Loucy (cell line): ENCODE measurements around the gene CAMK2D.

Source experiments
- H2AFZ ChIP-seq: fragments of 200-600 bp; sonication (generic); 2 replicates; pipeline ENCODE4 v1.6.0; 2016; ENCODE audit warnings: antibody characterized with exemption, mild to moderate bottlenecking, low read length, moderate library complexity
- H3F3A ChIP-seq: fragments of 200-600 bp; 2 replicates; pipeline ENCODE4 v1.6.0; 2016; ENCODE audit warnings: antibody characterized with exemption, low read depth, mild to moderate bottlenecking
- H3K27me3 ChIP-seq: fragments of 200-600 bp; sonication (generic); 2 replicates; pipeline ENCODE4 v1.6.1; 2014; ENCODE audit warnings: low read length, mild to moderate bottlenecking; ENCODE audit not compliant: insufficient read depth, poor library complexity, severe bottlenecking
- H3K36me3 ChIP-seq: fragments of 200-600 bp; sonication (generic); 2 replicates; pipeline ENCODE4 v1.6.1; 2016; ENCODE audit warnings: low read length; ENCODE audit not compliant: insufficient read depth
- H3K4me1 ChIP-seq: fragments of 200-600 bp; sonication (generic); 2 replicates; pipeline ENCODE4 v1.5.1; 2014; ENCODE audit warnings: low read length, mild to moderate bottlenecking; ENCODE audit not compliant: insufficient read depth, poor library complexity, severe bottlenecking
- H3K4me2 ChIP-seq: fragments of 200-600 bp; sonication (generic); 2 replicates; pipeline ENCODE4 v1.6.0; 2014; ENCODE audit warnings: antibody characterized with exemption, low read length, low read depth, mild to moderate bottlenecking; ENCODE audit not compliant: poor library complexity, severe bottlenecking
- H3K4me3 ChIP-seq: fragments of 200-600 bp; sonication (generic); 2 replicates; pipeline ENCODE4 v1.5.1; 2014; ENCODE audit warnings: low read length, mild to moderate bottlenecking, mixed read lengths; ENCODE audit not compliant: poor library complexity, severe bottlenecking
- H3K79me2 ChIP-seq: fragments of 200-600 bp; sonication (generic); 2 replicates; pipeline ENCODE4 v1.6.1; 2014; ENCODE audit warnings: low read length; ENCODE audit not compliant: insufficient read depth
- H3K9ac ChIP-seq: fragments of 200-600 bp; sonication (generic); 2 replicates; pipeline ENCODE4 v1.6.0; 2014; ENCODE audit warnings: mild to moderate bottlenecking, low read depth, low read length, moderate library complexity; ENCODE audit not compliant: poor library complexity, severe bottlenecking
- H3K9me2 ChIP-seq: fragments of 200-600 bp; sonication (generic); replicated peaks from 2 replicates; pipeline ENCODE4 v1.6.1; 2016; ENCODE audit warnings: low read depth, low read length, mixed read lengths
- H3K9me3 ChIP-seq: fragments of 200-600 bp; sonication (generic); 2 replicates; pipeline ENCODE4 v1.6.1; 2014; ENCODE audit warnings: mild to moderate bottlenecking, antibody characterized with exemption, low read length, low read depth; ENCODE audit not compliant: insufficient read depth
- H4K20me1 ChIP-seq: fragments of 200-600 bp; sonication (generic); 2 replicates; pipeline ENCODE4 v1.6.0; 2014; ENCODE audit warnings: antibody characterized with exemption, low read length, mild to moderate bottlenecking; ENCODE audit not compliant: insufficient read depth, poor library complexity, severe bottlenecking
- EZH2phosphoT487 ChIP-seq: fragments of 200-600 bp; IDR thresholded peaks from 2 replicates; pipeline ENCODE4 v1.6.1; 2018; ENCODE audit warnings: antibody characterized with exemption, mild to moderate bottlenecking, moderate library complexity, borderline replicate concordance
- TF ChIP-seq, protein P1 (sequence below): fragments of 200-600 bp; sonication (generic); conservative IDR thresholded peaks from 2 replicates; pipeline ENCODE4 v1.5.1; 2014; ENCODE audit warnings: mild to moderate bottlenecking, antibody characterized with exemption, low read length

The CAMK2D gene

DNA sequence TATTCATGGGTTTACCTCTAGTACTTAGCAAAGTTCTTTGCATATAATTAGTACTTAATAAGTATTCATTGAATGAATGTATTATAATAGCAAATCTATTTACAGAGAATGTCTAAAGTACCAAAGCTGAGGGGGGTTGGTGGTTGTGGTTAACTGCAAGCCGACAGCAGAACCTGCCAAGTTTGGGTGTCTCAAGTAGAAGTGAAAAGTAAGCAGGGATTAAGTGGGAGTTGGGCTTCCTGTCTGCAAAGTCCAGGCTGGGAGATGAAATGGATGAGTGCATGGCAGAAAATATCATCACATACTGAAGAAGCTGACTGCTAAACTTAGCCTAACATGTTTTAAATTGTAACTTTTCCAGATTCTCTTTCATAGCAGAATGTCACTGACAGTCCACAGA is 169.6 kb downstream of the CAMK2D start:
- H4K20me1 ChIP-seq: no peaks in the 10 kb centered on the region
- TF ChIP-seq, protein P1, sequence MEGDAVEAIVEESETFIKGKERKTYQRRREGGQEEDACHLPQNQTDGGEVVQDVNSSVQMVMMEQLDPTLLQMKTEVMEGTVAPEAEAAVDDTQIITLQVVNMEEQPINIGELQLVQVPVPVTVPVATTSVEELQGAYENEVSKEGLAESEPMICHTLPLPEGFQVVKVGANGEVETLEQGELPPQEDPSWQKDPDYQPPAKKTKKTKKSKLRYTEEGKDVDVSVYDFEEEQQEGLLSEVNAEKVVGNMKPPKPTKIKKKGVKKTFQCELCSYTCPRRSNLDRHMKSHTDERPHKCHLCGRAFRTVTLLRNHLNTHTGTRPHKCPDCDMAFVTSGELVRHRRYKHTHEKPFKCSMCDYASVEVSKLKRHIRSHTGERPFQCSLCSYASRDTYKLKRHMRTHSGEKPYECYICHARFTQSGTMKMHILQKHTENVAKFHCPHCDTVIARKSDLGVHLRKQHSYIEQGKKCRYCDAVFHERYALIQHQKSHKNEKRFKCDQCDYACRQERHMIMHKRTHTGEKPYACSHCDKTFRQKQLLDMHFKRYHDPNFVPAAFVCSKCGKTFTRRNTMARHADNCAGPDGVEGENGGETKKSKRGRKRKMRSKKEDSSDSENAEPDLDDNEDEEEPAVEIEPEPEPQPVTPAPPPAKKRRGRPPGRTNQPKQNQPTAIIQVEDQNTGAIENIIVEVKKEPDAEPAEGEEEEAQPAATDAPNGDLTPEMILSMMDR: no peak
- no peak for TF ChIP-seq EZH2phosphoT487
- no peaks in the 10 kb centered on the region for H3K36me3 ChIP-seq
- H3K4me2 ChIP-seq: no peak overlapping the region
- H3F3A ChIP-seq: no peaks in the 10 kb centered on the region
- no peak overlapping the region for H2AFZ ChIP-seq
- H3K9me2 ChIP-seq: no peaks in the 10 kb centered on the region
- no peaks in the 10 kb centered on the region for H3K79me2 ChIP-seq
- H3K4me3 ChIP-seq: no peak overlapping the region
- no peaks in the 10 kb centered on the region for H3K9me3 ChIP-seq
- H3K9ac ChIP-seq: no peak overlapping the region
- no peaks in the 10 kb centered on the region for H3K27me3 ChIP-seq
- H3K4me1 ChIP-seq: peaks cover 6% of the 10 kb centered on the region

DNA sequence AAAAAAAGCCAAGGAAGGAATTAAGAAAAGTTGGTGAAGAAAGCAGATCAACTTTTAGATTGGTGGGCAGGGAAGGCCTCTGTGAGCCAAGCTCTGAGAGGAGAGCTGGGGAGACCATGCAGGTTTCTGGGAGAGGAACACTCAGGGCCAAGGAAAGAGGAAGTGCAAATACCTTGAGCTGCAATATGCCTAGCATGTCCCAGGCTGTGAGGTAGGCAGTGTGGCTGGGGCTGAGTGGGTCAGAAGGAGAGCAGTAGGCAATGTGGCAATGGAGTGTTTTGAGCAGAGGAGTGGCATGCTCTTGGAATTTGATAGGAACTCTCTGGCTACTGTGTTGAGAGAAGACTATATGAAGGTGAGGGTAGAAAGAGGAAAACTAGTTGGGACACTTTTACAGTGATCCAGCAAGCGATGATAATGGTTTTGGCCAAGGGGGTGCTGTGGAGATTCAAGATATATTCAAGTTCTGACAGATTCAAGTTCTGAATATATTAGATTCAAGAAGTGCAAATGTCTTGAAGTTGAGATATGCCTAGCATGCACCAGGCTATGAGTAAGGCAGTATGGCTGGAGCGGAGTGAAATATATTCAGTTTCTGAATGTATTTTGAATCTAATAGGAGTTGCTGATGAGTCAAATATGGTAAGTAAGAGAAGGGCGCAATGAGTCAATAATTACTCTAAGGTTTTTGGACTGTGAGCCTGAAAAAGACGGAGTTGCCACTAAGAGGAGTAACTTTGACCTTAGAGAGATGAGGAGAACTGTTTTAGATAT is 172.5 kb downstream of the CAMK2D start:
- H3K9me2 ChIP-seq: no peaks in the 10 kb centered on the region
- peaks cover 10% of the 10 kb centered on the region for H3K4me1 ChIP-seq
- H3K4me3 ChIP-seq: no peak overlapping the region
- H3K27me3 ChIP-seq: no peaks in the 10 kb centered on the region
- no peak for TF ChIP-seq EZH2phosphoT487
- TF ChIP-seq, protein P1: no peak
- H3K9ac ChIP-seq: no peak overlapping the region
- no peaks in the 10 kb centered on the region for H3K9me3 ChIP-seq
- H2AFZ ChIP-seq: no peak overlapping the region
- H4K20me1 ChIP-seq: no peaks in the 10 kb centered on the region
- H3K36me3 ChIP-seq: no peaks in the 10 kb centered on the region
- no peaks in the 10 kb centered on the region for H3K79me2 ChIP-seq
- H3F3A ChIP-seq: no peaks in the 10 kb centered on the region
- no peak overlapping the region for H3K4me2 ChIP-seq

DNA sequence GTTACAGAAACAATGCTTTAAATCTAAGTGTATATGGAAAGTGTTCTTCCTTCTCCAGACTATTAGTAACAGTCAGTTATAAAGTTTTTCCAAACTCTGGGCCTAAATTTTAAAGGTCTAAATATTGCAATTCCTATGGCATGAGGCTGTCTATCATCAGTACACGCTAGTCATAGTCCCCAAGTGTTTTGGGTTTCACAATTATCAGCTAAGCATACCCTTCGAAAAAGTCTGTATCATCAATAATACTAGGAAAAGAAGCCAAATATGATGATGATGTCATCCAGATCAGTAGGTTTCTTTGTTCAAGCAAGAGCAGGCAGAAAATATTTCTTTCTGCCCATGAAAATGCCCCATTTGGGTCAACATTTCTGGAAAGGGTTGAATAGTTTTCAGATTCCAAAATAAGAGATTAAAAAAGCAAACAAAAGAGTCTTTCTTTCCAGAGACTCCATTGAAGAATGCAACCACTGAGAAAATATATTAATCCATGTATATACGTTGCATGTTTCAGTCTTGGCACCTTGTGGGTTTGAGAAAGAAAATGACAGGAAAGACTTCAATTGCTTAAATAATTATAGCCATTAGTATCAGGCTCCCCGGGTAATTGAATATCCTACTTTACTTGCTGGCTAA is 173.8 kb downstream of the CAMK2D start:
- Histone ChIP-seq H3K36me3 (no peaks in the 10 kb centered on the region), H3K4me2 (no peak overlapping the region), H3K9me3 (no peaks in the 10 kb centered on the region), H3F3A (no peaks in the 10 kb centered on the region), H4K20me1 (no peaks in the 10 kb centered on the region), H3K4me1 (peaks cover 12% of the 10 kb centered on the region), H2AFZ (no peak overlapping the region), H3K27me3 (no peaks in the 10 kb centered on the region), H3K9me2 (no peaks in the 10 kb centered on the region), H3K4me3 (no peak overlapping the region), H3K79me2 (no peaks in the 10 kb centered on the region), H3K9ac (no peak overlapping the region)
- no peak for TF ChIP-seq EZH2phosphoT487
- TF ChIP-seq, protein P1: no peak
